CD4-positive, alpha-beta T cell treated with Interferon alpha-2 for 1 hour (primary cell): ENCODE results near the gene RAB29.

Experiments used
- DNase-seq, 2 donors: peaks; one replicate each; pipeline ENCODE4 v3.0.0-alpha.2; 2020 to 2022

RAB29 gene

DNA sequence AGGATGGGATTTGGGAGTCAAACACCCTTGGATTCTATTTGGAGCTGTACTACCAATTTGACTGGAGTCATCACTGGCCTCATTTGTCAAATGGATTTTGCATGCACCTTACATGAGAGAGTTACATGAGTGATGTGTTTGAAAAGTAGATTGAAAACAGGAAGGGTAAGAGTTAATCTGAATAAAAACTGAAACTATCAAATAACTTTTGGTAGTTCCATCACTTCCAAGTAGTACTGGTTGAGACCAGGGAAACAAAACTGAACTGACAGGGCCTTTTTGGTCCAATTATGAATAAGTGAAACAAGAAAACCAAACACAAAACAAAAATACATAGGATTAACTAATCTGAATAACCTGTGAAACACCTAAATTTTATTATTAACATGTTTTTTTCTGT is 55.5 kb downstream of the RAB29 start:
- DNase-seq, result no peak

- no peak for DNase-seq
These were observed 56.3 kb downstream of the RAB29 start for GRCh38 chr1:205719015-205719414.
